Astrocyte of the spinal cord (primary cell): ENCODE data around the gene CCDC92.

Experiments
- DNase-seq: peaks from one replicate; pipeline ENCODE4 v3.0.0; 2011; ENCODE audit warnings: low read depth, low spot score
- H3K4me3 ChIP-seq: 2 replicates; pipeline ENCODE4 v1.5.1; 2011; ENCODE audit warnings: low read depth, mild to moderate bottlenecking, low read length, moderate library complexity
- CTCF ChIP-seq: IDR thresholded peaks from 2 replicates; pipeline ENCODE4 v1.5.1; 2012; ENCODE audit warnings: low read depth, mild to moderate bottlenecking, low read length, inconsistent platforms
- in situ Hi-C: cut with HindIII; loops from 2 replicates; pipeline ENCODE4 v1.10.0; 2017; ENCODE audit warnings: low sequenced_read_pairs

Gene CCDC92

GRCh38 chr12:124002021-124002644 lies 29.5 kb upstream of the CCDC92 start:
- DNase-seq: no peak
- TF ChIP-seq CTCF: no peak
- H3K4me3 ChIP-seq: no peak overlapping the region
- in situ Hi-C loops: no loop called here

- in situ Hi-C loops: no loop called here
- no peak for TF ChIP-seq CTCF
- DNase-seq: no peak
- no peak overlapping the region for H3K4me3 ChIP-seq
Observed at GRCh38 chr12:124001343-124001742, 28.7 kb upstream of the CCDC92 start.

- no peak overlapping the region for H3K4me3 ChIP-seq
- DNase-seq: no peak
- in situ Hi-C loops: no loop called here
- TF ChIP-seq CTCF: no peak
Observed at GRCh38 chr12:124000111-124000510, 27.5 kb upstream of the CCDC92 start.

- no peak for DNase-seq
- TF ChIP-seq CTCF: no peak
- in situ Hi-C loops: no loop called here
- H3K4me3 ChIP-seq: no peak overlapping the region
Observed at GRCh38 chr12:123998991-123999359, 26.3 kb upstream of the CCDC92 start.

GRCh38 chr12:123998344-123998990 lies 25.8 kb upstream of the CCDC92 start:
- H3K4me3 ChIP-seq: no peak overlapping the region
- in situ Hi-C loops: no loop called here
- no peak for DNase-seq
- TF ChIP-seq CTCF: no peak

GRCh38 chr12:123997908-123998307 lies 25.3 kb upstream of the CCDC92 start:
- DNase-seq: no peak
- in situ Hi-C loops: no loop called here
- H3K4me3 ChIP-seq: no peak overlapping the region
- TF ChIP-seq CTCF: no peak
